GM19468 (cell line): ENCODE results near the gene RWDD3.

Experiments
- ATAC-seq: cut with Tn5 transposase; IDR thresholded peaks from one replicate; pipeline ENCODE4 v1.9.1; 2021; ENCODE audit warnings: mild to moderate bottlenecking, moderate library complexity, moderate number of reproducible peaks; ENCODE audit not compliant: unreplicated experiment; ENCODE audit errors: extremely low read depth

RWDD3 gene

DNA sequence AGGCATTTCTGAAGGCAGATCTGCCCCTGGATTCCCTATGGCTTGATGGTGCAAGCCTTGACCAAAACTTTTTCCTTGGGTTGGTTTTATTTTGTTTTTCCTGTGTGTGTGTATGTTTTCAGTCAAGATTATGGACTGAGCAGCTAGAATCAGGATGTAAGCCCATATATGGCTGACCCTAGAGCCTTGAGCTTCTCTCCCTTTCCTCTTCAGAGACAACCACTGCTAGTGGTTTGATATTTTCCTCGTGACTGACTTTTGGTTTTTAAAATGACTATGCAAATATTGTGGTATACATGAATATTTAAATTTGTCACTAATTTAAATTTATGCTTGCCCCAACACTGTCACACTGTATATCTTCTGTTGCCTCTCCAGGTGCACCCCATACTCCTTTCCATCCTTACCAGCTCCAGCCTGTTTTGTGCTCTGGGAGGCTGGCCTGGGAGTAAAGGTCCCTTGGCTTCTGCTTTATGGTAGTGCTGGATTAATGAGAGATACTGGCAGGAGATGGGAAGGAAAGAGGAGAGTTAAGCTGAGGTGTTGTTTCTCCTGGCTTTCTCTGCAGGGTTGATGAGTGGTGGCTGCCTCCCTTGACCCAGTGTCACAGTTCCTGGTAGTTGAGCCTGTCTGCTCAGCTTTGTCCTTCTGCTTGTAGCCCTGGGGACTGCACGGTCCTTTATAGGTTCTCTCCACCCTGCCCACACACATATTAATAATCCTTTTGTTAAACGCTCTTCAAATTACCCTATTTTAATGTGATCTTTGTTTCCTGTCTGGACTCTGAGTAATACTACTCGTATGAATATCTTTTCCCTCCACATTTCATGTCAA is 44.4 kb downstream of the RWDD3 start:
- ATAC-seq, result peak; percentile 39

DNA sequence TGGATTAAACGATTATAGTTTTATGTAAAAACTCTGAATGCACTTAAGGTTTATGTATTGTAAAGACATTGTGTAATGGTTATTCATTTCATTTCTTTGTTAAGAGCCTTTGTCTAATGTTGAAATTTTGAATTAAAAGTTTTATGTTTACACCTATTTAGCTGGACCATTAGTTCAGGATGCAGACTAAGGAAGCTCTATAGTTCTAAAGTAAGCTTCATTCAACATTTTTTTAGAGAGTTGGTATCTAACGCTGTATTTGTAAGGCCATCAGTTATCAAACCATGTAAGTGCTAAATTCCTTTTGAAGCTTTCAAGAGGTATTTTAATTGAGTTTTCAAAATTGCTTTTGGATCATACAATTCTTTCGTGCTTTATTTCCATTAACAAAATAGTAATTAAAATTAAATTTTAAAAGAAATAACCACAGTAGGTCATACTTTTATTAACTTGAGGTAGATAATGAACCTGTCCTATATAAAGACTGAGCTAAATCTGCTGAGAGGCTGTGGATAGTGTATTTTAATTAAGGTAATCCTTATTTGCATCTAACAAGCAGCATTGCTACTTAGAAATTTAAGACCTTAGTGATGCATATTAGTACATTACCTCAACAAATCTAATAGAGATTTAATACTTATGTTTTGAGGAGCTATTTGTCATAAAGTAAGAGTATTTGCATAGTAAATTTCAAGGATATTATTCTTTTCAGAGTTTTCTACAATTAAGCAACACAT is 47.9 kb downstream of the RWDD3 start:
- ATAC-seq, result no peak

DNA sequence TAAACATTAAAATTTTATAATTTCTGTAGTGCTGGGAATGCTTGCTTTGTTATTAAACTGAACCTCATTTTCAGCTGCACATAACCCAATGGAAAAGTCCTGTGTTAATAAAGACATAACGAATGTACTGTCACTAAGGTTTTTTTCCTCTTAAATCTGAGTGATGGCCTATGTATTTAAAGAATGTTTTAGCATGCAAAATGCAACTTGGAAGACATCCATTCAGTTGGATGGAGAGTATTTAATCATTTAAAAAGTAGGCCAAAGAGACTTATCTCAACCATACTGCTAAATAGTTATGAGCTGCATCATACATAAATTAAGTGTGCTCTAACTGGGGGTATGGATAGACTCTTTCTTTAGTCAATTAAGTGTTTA is 48.5 kb downstream of the RWDD3 start:
- no peak for ATAC-seq

DNA sequence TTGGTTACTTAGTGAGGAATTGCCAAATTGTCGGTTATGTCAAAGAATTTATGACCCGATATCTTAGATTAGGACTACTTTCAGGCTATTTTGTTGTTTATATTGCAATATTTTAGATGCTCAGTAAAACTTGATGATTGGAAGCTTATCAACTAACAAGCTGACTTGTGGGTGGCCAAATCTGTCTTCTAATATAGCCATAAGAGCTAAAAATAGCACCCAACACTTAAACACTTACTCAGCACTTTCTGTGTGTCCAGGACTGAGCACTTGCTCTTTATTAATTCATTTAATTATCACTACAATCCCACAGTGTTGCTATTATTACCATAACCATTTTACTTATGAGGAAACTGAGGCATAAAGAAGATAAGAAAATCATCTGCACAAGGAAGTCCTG is 50.4 kb downstream of the RWDD3 start:
- no peak for ATAC-seq

GRCh38 chr1:95286479-95286878 is 52.5 kb downstream of the RWDD3 start:
- ATAC-seq, result no peak

- ATAC-seq, result no peak
Measured at GRCh38 chr1:95287081-95287480, 53.1 kb downstream of the RWDD3 start.

DNA sequence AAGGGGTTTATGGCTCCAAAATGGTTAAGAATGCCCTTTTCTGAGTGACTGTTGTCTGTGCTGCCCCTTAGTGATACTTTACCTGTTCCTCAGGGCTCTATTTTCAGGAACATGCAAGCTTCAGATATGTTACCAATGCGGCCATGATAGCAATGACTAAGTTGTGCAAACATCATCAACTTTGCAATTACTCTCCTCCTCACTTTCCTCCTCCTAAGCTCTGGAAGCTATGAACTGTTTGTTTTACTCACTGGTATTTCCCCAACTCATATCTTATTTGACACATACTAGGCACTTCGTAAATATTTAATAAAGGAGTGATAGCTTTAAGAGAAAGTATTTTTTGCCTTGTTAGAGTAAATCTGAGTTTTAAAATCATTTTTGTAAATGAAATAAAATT is 53.8 kb downstream of the RWDD3 start:
- no peak for ATAC-seq
